NK-92 (cell line): ENCODE measurements around the gene POLA2.

Experiments
- DNase-seq: peaks from one replicate; lab custom pipeline; 2025; ENCODE audit not compliant: unreplicated experiment; lab: John Stamatoyannopoulos, UW

Gene POLA2

GRCh38 chr11:65279741-65280440, 18.1 kb downstream of the POLA2 start:
- DNase-seq: no peak

GRCh38 chr11:65280646-65281045, 18.9 kb downstream of the POLA2 start:
- DNase-seq: no peak

GRCh38 chr11:65286686-65287085, 24.9 kb downstream of the POLA2 start:
- no peak for DNase-seq

DNA sequence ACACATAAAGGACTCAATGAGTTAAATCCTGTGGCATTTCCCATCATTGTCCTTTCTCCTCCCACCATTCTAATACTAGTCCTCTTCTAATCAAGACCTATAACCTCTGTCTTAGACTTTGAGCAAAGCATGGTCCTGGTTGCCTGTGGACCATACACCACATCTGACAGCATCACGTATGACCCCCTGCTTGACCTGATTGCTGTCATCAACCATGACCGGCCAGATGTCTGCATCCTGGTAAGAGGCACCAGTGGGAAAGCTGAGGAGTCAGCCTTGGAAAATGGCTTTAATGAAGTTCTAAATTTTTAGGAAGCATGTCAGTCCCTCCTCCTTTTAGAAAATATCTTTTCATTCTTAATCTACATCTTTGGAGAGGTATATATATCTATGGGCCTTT, 25.8 kb downstream of the POLA2 start:
- no peak for DNase-seq

GRCh38 chr11:65288706-65289536, 27.2 kb downstream of the POLA2 start:
- no peak for DNase-seq

DNA sequence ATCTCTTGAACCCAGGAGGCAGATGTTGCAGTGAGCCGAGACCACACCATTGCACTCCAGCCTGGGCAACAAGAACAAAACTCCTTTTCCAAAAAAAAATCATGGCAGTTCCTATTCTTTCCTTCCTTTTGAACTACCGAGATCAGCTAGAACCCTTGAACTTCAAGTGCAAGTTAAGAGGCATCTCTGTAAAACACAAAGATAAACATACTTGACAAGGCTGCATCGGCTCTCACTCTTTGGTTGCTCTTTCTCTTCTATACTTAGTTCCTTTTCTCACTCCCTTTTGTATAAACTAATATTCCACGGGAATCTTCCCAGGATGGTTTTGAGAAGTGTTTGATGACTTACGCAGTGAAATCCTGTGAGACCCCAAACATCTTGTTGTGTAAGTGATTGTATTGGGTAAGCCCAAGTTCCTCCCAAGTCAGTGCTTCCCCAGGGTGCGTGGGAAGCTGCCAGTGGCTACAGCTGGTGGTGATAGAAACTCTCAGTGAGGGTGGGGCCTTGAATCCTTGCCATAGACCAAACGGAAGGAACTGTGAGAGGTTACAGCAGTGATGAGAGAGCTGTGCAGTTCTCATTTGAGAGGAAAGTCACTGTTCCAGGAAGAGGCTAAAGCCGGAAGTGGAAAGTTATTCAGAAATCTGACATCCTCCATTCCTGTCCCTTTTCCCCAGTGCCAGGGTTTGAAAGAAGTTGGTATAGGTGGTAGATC, 28.8 kb downstream of the POLA2 start:
- no peak for DNase-seq

GRCh38 chr11:65291613-65292012, 29.9 kb downstream of the POLA2 start:
- no peak for DNase-seq

GRCh38 chr11:65292890-65293289, 31.1 kb downstream of the POLA2 start:
- DNase-seq: no peak

- no peak for DNase-seq
These were observed 32.2 kb downstream of the POLA2 start for GRCh38 chr11:65293909-65294381.

DNA sequence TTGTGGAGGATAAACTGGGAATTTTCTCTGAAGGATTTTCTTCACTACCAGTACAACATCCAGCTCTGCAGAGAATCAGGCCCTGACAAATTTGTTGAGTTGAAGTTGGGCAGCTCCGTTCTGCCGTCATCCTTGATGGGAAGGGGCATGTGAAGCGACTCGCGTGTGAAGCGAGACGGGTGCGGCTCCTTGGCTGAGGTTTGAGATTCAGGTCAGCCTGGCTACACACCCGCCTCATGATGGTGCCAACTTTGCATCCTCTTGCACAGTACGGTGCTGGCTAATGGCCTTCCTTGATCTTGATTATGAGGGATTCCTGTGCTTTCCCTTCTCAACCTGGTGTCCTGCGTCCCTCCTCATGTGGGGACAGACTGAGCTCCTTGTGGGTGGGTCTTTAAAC, 33.2 kb downstream of the POLA2 start:
- DNase-seq: no peak

GRCh38 chr11:65295571-65296341, 34.0 kb downstream of the POLA2 start:
- no peak for DNase-seq

DNA sequence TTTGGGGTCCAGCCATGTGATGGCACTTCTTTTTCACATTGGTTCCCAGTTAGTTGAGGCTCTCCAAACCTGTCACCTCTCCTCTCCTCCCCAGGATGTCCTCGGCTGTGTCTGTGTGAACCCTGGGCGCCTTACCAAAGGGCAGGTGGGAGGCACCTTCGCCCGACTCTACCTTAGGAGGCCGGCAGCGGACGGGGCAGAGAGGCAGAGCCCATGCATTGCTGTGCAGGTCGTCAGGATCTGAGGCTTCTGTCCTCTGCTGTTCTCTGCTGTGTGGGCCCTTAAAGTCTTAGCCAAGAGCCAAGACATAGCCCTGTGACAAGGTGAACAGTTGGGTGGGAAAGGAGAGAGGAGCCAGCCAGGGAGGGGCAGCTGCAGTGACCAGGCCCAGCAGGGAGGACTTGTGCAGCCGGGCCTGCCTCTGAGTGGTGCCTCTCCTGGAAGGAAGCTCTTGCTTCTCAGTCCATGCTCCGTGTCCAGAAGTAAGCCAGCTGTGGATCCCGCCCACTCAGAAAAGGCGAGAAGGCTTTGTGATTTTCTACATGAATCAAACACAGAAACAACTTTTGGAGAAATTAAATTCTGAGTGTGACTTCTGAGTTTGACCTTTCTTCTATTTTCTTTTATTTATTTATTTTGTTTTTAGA, 35.4 kb downstream of the POLA2 start:
- DNase-seq: no peak

GRCh38 chr11:65298131-65298535, 36.4 kb downstream of the POLA2 start:
- DNase-seq: no peak

- no peak for DNase-seq
These were observed 37.0 kb downstream of the POLA2 start for GRCh38 chr11:65298655-65299179.

DNA sequence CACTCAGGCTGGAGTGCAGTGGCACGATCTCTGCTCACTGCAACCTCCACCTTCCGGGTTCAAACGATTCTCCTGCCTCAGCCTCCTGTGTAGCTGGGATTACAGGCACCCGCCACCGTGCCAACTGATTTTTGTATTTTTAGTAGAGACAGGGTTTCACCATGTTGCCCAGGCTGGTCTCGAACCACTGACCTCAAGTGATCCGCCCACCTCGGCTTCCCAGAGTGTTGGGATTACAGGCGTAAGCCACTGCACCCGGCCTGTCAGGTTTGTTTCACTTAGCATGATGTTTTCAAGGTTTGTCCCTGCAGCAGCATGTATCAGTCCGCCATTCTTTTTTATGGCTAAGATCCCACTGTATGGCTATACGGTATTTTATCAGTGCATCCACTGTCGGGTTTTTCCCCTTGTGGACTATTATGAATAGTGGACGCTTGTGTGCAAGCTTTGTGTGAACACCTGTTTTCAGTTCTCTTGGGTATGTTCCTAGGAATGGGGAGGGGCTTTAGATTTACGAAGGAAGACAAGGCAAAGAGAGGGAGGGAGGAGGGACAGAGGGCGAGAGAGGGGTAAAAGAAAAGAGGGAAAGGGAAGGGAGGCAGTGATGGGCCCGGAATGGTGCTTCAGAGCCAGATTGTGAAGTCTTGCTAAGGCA, 39.0 kb downstream of the POLA2 start:
- no peak for DNase-seq

DNA sequence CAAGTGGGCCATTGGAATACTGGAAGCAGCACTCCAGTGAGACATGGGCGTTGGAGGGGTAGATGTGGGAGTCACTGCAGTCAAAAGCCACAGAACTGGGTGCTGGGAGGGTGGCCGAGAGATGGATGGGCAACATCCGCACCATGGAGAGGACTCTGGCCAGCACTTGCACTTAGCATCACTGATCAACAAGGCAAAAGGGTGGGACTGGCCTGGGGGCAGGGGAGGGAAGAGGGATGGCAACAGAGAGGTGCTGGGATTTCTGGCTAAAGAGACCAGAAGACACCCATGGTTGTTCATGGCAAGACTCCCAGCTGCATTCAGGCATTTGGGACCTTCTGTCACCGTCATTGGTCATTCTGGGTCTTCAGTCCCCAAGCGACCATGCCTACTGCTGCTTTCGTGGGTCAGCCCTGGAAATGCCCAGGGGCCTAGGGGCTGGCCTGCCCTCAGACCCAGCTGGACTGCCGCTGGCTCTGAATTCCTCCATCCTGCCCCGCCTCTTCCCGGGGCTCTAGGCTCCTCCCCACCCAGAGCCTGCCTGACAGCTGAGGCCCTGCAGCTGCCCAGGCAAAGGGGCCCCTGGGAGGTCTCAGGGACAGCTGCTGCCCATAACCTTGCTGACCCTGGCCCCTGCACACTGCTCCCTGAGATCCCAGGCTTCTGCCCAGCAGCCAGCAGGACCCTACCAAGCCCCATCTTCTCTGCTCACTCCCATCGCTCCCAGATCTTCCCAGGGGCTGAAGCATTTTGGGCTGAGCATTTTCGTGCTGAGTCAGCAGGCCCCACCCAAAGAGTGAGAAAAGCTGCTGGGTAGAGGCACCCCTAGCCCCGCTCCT, 39.9 kb downstream of the POLA2 start:
- no peak for DNase-seq

GRCh38 chr11:65303555-65303954, 41.8 kb downstream of the POLA2 start:
- no peak for DNase-seq

- DNase-seq: no peak
These were observed 42.3 kb downstream of the POLA2 start for GRCh38 chr11:65304110-65304509.

DNA sequence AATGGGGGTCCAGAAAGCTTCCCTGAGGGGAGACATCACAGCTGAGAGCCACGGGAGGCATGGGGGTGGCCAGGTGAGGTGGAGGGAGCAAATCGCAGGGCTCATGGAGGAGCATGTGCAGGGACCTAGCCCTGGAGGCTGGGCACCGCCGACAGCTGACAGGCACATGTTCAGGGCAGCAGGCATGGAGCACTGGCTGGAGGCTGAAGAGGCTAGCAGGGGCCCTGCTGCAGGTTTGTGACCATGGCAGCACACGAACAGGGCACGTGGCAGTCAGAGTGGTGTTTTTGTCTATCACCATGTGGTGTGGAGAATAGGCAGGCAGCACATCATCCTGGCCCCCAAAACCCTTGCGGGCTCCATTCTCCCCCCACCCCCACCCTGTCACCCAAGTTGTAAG, 42.9 kb downstream of the POLA2 start:
- no peak for DNase-seq
